ENCODE results near the gene CARMIL1. TPM values are rescaled to one million over a fixed set of nuclear protein-coding genes. Genes with fewer than 3 reads are reported as not detected.
"Not testable (repeated sequence)": the region's sequence is repeated elsewhere in the genome, so short reads cannot be mapped to it uniquely, and the experiment has no call there.

The CARMIL1 gene
- total RNA-seq, 2 experiments from 2014 or later: 5.0 to 5.4 TPM

DNA sequence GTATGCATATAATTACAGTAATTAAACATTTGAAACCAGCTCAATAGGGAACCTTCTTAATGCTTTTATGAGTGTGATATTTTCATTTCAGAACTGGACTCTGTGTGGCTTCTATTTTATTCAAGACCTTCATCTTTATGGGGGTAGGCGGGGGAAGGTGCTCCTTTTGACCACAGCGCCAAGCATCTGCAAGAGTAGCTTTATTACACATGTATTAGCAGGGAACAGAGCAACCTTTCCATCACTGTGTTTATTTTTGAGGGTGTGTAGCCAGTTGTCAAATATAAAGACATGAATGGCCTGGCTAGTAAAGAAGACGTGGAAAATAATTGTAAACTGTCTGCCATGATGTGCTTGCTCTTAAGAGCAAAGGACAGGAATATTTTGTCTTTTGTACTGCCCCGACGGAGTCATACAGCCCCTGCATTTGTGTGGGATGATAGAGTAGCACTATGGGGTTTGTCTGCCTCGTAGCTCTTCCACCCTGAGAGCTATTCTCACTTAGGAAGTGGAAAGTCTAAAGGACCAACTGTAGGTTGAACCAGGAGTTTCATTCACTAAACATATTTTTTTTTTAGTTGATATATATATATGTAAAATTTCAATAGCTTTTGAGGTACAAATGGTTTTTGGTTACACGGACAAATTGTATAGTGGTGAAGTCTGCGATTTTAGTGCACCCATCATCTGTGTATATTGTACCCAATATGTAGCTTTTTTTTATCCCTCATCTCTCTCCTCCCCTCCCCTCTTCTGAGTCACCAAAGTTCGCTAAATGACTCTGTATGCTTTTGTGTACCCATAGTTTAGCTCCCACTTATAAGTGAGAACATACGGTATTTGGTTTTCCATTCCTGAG, 91.2 kb downstream of the CARMIL1 start:
- Mint-ChIP-seq H3K27me3 (no peaks in the 10 kb centered on the region), H3K9me3 (peaks cover 29% of the 10 kb centered on the region), H3K4me3 (peak overlapping the region; percentile 11), H3K27ac (peak overlapping the region; percentile 85), H3K4me1 (peaks cover 63% of the 10 kb centered on the region), H3K36me3 (ENCODE audit: low read depth) (peaks cover 14% of the 10 kb centered on the region)
- ChIA-PET CTCF (interaction anchor here (1.0 to 3.5 kb wide), 5 partner anchors 14 to 120 kb away, joined by 3 to 11 read pairs (median 4); partner anchors contain the start of gene CARMIL1), POLR2A (interaction anchor here (0.7 kb wide), 1 partner anchor 20 kb away, joined by 4 read pairs; no protein-coding TSS in a partner anchor)
- DNase-seq: no peak

DNA sequence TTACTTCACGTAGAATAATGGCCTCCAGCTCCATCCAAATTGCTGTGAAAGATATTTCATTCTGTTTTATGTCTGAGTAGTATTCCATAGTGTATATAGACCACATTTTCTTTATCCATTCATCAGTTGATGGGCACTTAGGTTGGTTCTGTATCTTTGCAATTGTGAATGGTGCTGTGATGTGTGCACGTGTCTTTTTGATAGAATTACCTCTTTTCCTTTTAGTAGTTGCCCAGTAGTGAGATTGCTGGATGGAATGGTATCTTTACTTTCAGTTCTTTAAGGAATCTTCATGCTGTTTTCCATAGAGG, 91.8 kb downstream of the CARMIL1 start:
- DNase-seq: no peak
- Mint-ChIP-seq H3K27ac (no peak overlapping the region), H3K4me1 (peaks cover 58% of the 10 kb centered on the region), H3K36me3 (ENCODE audit: low read depth) (peaks cover 14% of the 10 kb centered on the region), H3K27me3 (no peaks in the 10 kb centered on the region), H3K4me3 (no peak overlapping the region), H3K9me3 (peaks cover 31% of the 10 kb centered on the region)
- CTCF ChIA-PET: interaction anchor here (1.0 to 3.5 kb wide), 2 partner anchors 18 to 92 kb away, joined by 3 to 11 read pairs; partner anchors contain the start of gene CARMIL1
- POLR2A ChIA-PET: no interaction called here

DNA sequence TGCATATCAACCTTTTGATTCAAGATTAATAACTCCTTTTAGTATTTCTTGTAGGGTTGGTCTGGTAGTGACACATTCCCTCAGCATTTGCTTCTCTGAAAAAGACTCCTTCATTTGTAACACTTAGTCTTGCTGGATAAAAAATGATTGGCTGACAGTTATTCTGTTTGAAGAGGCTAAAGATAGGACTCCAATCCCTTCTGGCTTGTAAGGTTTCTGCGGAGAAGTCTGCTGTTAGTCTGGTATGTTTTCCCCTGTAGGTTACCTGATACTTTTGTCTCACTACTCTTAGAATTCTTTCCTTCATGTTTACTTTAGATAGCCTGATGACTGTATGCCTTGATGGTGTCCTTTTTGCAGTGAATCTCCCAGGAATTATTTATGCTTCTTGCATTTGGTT, 96.0 kb downstream of the CARMIL1 start:
- no peak for DNase-seq
- Mint-ChIP-seq H3K4me3 (no peak overlapping the region), H3K27me3 (no peaks in the 10 kb centered on the region), H3K9me3 (peaks cover 33% of the 10 kb centered on the region), H3K27ac (no peak overlapping the region), H3K36me3 (ENCODE audit: low read depth) (peaks cover 15% of the 10 kb centered on the region), H3K4me1 (peaks cover 18% of the 10 kb centered on the region)
- POLR2A ChIA-PET: no interaction called here
- CTCF ChIA-PET: no interaction called here

DNA sequence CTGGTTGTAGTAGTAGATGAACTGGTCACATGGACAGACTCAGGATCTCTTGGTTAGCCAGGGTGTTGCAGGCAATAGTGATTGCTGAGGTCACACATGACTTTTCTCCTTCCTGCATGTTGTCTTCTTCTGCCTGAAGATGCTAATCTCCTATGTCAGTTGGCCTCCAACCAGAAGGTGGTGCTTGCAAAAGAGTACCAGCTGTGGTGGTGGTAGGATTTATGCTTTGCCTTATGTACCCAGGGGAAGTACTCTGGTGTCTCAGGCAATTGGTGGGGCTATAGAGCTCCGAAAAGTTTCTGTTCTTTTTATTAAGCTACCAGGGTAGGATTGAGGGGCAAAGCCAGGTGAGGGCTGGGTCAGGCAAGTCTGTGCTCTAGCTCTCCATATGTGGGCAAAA, 98.5 kb downstream of the CARMIL1 start:
- CTCF ChIA-PET: interaction anchor here (0.9 to 1.9 kb wide), 3 partner anchors 10 to 25 kb away, joined by 3 to 7 read pairs (median 4); no protein-coding TSS in a partner anchor
- POLR2A ChIA-PET: no interaction called here
- H3K4me1 Mint-ChIP-seq: peaks cover 5% of the 10 kb centered on the region

DNA sequence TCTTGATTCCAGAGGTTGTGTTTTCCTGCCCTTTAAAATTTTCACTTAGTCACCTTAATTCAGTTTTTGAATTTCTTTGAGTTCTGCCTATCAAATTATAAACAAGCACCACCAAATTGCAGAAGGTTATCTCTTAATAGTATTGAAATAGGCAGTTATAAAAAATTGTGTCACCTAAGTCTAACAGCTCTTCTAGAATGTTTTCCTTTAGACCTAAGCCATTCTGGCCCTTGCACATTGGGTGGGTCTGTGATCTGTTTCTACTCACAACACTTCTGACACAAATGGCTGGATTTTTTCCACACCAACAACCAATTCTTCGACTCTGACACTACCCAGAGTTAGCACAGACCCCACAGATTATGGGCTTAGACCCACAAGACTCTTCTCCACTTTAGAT, 101.9 kb downstream of the CARMIL1 start:
- DNase-seq: no peak
- CTCF ChIA-PET: no interaction called here
- no peaks in the 10 kb centered on the region for H3K27me3 Mint-ChIP-seq
- no peak overlapping the region for H3K4me3 Mint-ChIP-seq
- no peak overlapping the region for H3K27ac Mint-ChIP-seq
- POLR2A ChIA-PET: no interaction called here
- no peaks in the 10 kb centered on the region for H3K4me1 Mint-ChIP-seq
- H3K9me3 Mint-ChIP-seq: peaks cover 7% of the 10 kb centered on the region
- peaks cover 1% of the 10 kb centered on the region for H3K36me3 Mint-ChIP-seq (ENCODE audit: low read depth)

More for the DNA sequence above, 98.5 kb downstream of the CARMIL1 start:
- no peak overlapping the region for H3K4me3 Mint-ChIP-seq
- H3K27ac Mint-ChIP-seq: no peak overlapping the region
- peaks cover 5% of the 10 kb centered on the region for H3K36me3 Mint-ChIP-seq (ENCODE audit: low read depth)
- no peak for DNase-seq
- H3K9me3 Mint-ChIP-seq: peaks cover 20% of the 10 kb centered on the region
- no peaks in the 10 kb centered on the region for H3K27me3 Mint-ChIP-seq

DNA sequence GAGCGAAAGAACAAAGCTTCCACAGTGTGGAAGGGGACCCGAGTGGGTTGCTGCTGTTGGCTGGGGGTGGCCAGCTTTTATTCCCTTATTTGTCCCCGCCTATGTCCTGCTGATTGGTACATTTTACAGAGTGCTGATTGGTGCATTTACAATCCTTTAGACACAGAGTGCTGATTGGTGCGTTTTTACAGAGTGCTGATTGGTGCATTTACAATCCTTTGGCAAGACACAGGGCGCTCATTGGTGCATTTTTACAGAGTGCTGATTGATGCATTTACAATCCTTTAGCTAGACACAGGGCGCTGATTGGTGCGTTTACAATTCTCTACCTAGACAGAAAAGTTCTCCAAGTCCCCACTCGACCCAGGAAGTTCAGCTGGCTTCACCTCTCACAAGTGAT, 103.3 kb downstream of the CARMIL1 start:
- DNase-seq; H3K36me3 Mint-ChIP-seq (ENCODE audit: low read depth); H3K9me3 Mint-ChIP-seq; CTCF ChIA-PET; POLR2A ChIA-PET; H3K27me3 Mint-ChIP-seq; H3K4me3 Mint-ChIP-seq; H3K4me1 Mint-ChIP-seq; H3K27ac Mint-ChIP-seq: not testable (repeated sequence)

DNA sequence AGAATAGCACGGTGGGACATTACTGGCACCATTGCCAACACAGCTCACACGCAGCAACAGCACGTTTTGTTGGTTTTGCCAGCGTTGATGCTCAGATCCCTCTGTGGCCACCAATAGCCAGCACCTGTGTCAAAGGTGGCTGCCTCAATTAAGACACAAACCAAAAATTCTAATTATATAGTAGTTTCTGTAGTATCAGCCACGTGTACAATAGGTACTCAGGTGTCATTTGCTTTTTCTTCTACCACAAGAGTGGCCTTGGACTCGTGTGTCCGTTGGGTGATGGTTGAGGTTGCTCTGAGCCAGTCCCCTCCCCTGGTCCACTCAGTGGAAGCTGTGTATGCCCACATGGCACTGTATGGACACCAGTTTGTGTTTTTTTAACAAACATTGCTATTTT, 105.1 kb downstream of the CARMIL1 start:
- Mint-ChIP-seq H3K36me3 (ENCODE audit: low read depth) (no peaks in the 10 kb centered on the region), H3K4me3 (no peak overlapping the region), H3K4me1 (peaks cover 7% of the 10 kb centered on the region), H3K27ac (no peak overlapping the region), H3K9me3 (peaks cover 5% of the 10 kb centered on the region), H3K27me3 (no peaks in the 10 kb centered on the region)
- POLR2A ChIA-PET: no interaction called here
- DNase-seq: no peak
- CTCF ChIA-PET: interaction anchor here (1.1 kb wide), 1 partner anchor 14 kb away, joined by 4 read pairs; no protein-coding TSS in a partner anchor

- Mint-ChIP-seq H3K36me3 (ENCODE audit: low read depth) (no peaks in the 10 kb centered on the region), H3K9me3 (peaks cover 5% of the 10 kb centered on the region), H3K4me3 (no peak overlapping the region), H3K4me1 (peaks cover 7% of the 10 kb centered on the region), H3K27me3 (no peaks in the 10 kb centered on the region), H3K27ac (no peak overlapping the region)
- no peak for DNase-seq
- POLR2A ChIA-PET: no interaction called here
- CTCF ChIA-PET: interaction anchor here (1.1 kb wide), 1 partner anchor 15 kb away, joined by 4 read pairs; no protein-coding TSS in a partner anchor
These were observed 105.8 kb downstream of the CARMIL1 start for GRCh38 chr6:25384967-25385366.

- Mint-ChIP-seq H3K4me3 (no peak overlapping the region), H3K36me3 (ENCODE audit: low read depth) (no peaks in the 10 kb centered on the region), H3K9me3 (no peaks in the 10 kb centered on the region), H3K27ac (no peak overlapping the region), H3K4me1 (peaks cover 7% of the 10 kb centered on the region), H3K27me3 (no peaks in the 10 kb centered on the region)
- no peak for DNase-seq
- ChIA-PET CTCF (interaction anchor here (0.9 to 1.4 kb wide), 3 partner anchors 10 to 223 kb away, joined by 3 read pairs; no protein-coding TSS in a partner anchor), POLR2A (no interaction called here)
These were observed 108.3 kb downstream of the CARMIL1 start for GRCh38 chr6:25387483-25387882.

GRCh38 chr6:25387911-25388310, 108.7 kb downstream of the CARMIL1 start:
- DNase-seq: no peak
- ChIA-PET CTCF (interaction anchor here (1.2 to 1.4 kb wide), 3 partner anchors 10 to 223 kb away, joined by 3 read pairs; no protein-coding TSS in a partner anchor), POLR2A (no interaction called here)
- H3K27me3 Mint-ChIP-seq: no peaks in the 10 kb centered on the region
- H3K36me3 Mint-ChIP-seq (ENCODE audit: low read depth): no peaks in the 10 kb centered on the region
- H3K4me3 Mint-ChIP-seq: no peak overlapping the region
- no peaks in the 10 kb centered on the region for H3K9me3 Mint-ChIP-seq
- H3K27ac Mint-ChIP-seq: no peak overlapping the region
- H3K4me1 Mint-ChIP-seq: peaks cover 7% of the 10 kb centered on the region

GRCh38 chr6:25388776-25389175, 109.6 kb downstream of the CARMIL1 start:
- Mint-ChIP-seq H3K4me3 (no peak overlapping the region), H3K27ac (no peak overlapping the region), H3K4me1 (peaks cover 7% of the 10 kb centered on the region), H3K9me3 (no peaks in the 10 kb centered on the region), H3K27me3 (no peaks in the 10 kb centered on the region), H3K36me3 (ENCODE audit: low read depth) (no peaks in the 10 kb centered on the region)
- POLR2A ChIA-PET: no interaction called here
- CTCF ChIA-PET: interaction anchor here (1.0 to 1.2 kb wide), 2 partner anchors 18 to 31 kb away, joined by 3 read pairs; no protein-coding TSS in a partner anchor
- DNase-seq: no peak

- ChIA-PET CTCF (interaction anchor here (1.0 kb wide), 1 partner anchor 19 kb away, joined by 3 read pairs; no protein-coding TSS in a partner anchor), POLR2A (no interaction called here)
- no peaks in the 10 kb centered on the region for H3K27me3 Mint-ChIP-seq
- no peak overlapping the region for H3K4me3 Mint-ChIP-seq
- no peak overlapping the region for H3K27ac Mint-ChIP-seq
- no peaks in the 10 kb centered on the region for H3K9me3 Mint-ChIP-seq
- H3K4me1 Mint-ChIP-seq: peaks cover 7% of the 10 kb centered on the region
- no peaks in the 10 kb centered on the region for H3K36me3 Mint-ChIP-seq (ENCODE audit: low read depth)
- no peak for DNase-seq
These were observed 110.3 kb downstream of the CARMIL1 start for GRCh38 chr6:25389471-25389870.

DNA sequence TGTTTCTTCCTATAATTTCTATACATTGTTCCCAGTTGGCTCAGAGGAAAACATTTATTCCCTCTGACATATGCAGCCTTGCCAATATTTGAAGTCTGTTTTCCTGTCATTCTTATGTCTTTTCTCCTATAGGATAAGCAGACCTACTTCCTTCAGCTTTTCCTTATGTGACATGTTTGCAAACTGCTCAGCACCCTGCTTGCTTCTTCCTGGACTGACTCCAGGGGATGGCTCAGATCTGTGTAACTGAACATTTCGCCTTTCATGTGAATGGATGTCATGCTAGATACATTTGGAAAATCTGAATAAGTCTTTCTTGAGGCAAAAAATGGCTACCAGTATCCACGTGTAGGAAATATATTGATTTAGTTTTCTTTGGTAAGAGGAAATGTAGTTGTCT, 113.2 kb downstream of the CARMIL1 start:
- POLR2A ChIA-PET: no interaction called here

More for the DNA sequence above, 113.2 kb downstream of the CARMIL1 start:
- CTCF ChIA-PET: no interaction called here
- no peaks in the 10 kb centered on the region for H3K27me3 Mint-ChIP-seq
- H3K9me3 Mint-ChIP-seq: no peaks in the 10 kb centered on the region
- H3K27ac Mint-ChIP-seq: no peak overlapping the region
- H3K4me1 Mint-ChIP-seq: peaks cover 7% of the 10 kb centered on the region
- no peaks in the 10 kb centered on the region for H3K36me3 Mint-ChIP-seq (ENCODE audit: low read depth)
- no peak overlapping the region for H3K4me3 Mint-ChIP-seq
- no peak for DNase-seq

Measured in activated CD4-positive, alpha-beta T cell treated with anti-CD3 and anti-CD28 coated beads, Interleukin-2, amount 10 ng/mL, durations not matched to agents 7 days and 5 days (primary cell).